AG08395 (cell line): Measurements from ENCODE around the gene MRPS23.
A peak's percentile ranks its signal among the peaks of the same experiment; 100 is the strongest.
"Not testable (repeated sequence)": the region's sequence is repeated elsewhere in the genome, so short reads cannot be mapped to it uniquely, and the experiment has no call there.

ENCODE experiments used
- DNase-seq: peaks from one replicate; pipeline ENCODE4 v3.0.0; 2012; ENCODE audit warnings: mixed read lengths, low spot score

Gene MRPS23

GRCh38 chr17:57862694-57863667, 13.1 kb upstream of the MRPS23 start:
- no peak for DNase-seq

GRCh38 chr17:57861790-57862693, 12.2 kb upstream of the MRPS23 start:
- DNase-seq = peak; percentile 66

GRCh38 chr17:57861000-57861789, 11.4 kb upstream of the MRPS23 start:
- DNase-seq = no peak

GRCh38 chr17:57860414-57860999, 10.7 kb upstream of the MRPS23 start:
- DNase-seq = no peak

GRCh38 chr17:57859601-57860413, 10.0 kb upstream of the MRPS23 start:
- no peak for DNase-seq

- no peak for DNase-seq
Measured at GRCh38 chr17:57858838-57859237, 9.0 kb upstream of the MRPS23 start.

GRCh38 chr17:57856792-57857620, 7.2 kb upstream of the MRPS23 start:
- DNase-seq = no peak

- no peak for DNase-seq
Measured at GRCh38 chr17:57855391-57856035, 5.7 kb upstream of the MRPS23 start.

GRCh38 chr17:57853695-57854094, 3.9 kb upstream of the MRPS23 start:
- DNase-seq = no peak

- DNase-seq = no peak
Measured at GRCh38 chr17:57852955-57853328, 3.1 kb upstream of the MRPS23 start.

GRCh38 chr17:57852092-57852954, 2.5 kb upstream of the MRPS23 start:
- no peak for DNase-seq

- no peak for DNase-seq
Measured at GRCh38 chr17:57849163-57849873, 526 bp downstream of the MRPS23 start.

GRCh38 chr17:57846056-57846945, 3.5 kb downstream of the MRPS23 start:
- DNase-seq = not testable (repeated sequence)

- DNase-seq = no peak
Measured at GRCh38 chr17:57842280-57842679, 7.6 kb downstream of the MRPS23 start.

- no peak for DNase-seq
Measured at GRCh38 chr17:57839571-57839923, 10.3 kb downstream of the MRPS23 start.

GRCh38 chr17:57838857-57839570, 10.8 kb downstream of the MRPS23 start:
- no peak for DNase-seq
